ENCODE measurements around the gene MRGPRF.

DNA sequence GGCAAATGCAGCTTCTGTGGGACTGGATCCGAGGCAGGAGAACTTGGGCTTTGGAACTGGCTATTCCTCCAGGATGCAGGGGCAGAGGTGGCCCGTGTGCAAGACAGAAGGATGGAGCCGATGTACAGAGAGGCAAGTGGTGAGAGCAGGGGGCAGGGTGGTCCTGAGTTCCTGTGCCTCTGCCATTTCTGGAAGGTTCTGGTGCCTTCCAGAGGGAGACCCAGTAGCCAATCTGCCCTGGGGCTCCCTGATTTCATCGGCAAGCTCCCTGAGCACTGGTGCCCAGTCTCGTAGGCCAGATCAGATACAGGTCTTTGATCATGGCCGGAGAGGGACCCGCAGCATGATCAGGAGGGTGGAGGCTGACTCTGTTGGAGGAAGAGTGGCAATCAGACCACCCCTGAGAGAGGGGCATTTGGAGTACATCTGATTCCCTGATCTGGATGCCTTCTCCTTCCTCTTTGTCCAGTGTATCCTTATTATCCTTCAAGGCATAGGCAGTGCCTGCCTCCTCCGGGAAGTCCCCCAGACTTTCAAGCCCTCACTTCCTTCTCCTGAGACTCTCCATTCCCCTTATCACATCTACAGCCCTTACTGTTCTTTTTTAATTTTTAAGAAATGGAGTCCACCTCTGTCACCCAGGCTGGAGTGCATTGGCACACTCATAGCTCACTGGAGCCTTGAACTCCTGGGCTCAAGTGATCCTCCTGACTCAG lies 42.0 kb downstream of the MRGPRF start:
- TF ChIP-seq EZH2 (IDR thresholded peaks at IDR 0.05; ENCODE audit: insufficient read depth, poor library complexity, severe bottlenecking): no peak
- no peak for TF ChIP-seq EZH2phosphoT487 (IDR thresholded peaks at IDR 0.05; ENCODE audit: insufficient read depth, low read depth)

Measured in GM23248 (cell line).